H9 (cell line): ENCODE measurements around the gene EEF2KMT. TPM values are rescaled to one million over a fixed set of nuclear protein-coding genes. Genes with fewer than 3 reads are reported as not detected.
"Not testable (repeated sequence)": the region's sequence is repeated elsewhere in the genome, so short reads cannot be mapped to it uniquely, and the experiment has no call there.

Experiments used
- DNase-seq: peaks from one replicate; pipeline ENCODE4 v3.0.0-alpha.2; 2017
- H2AFZ ChIP-seq: one replicate; pipeline ENCODE4 v1.6.1; 2013; ENCODE audit warnings: mild to moderate bottlenecking, low read length, control low read depth, moderate library complexity
- H2AK5ac ChIP-seq: 2 replicates; pipeline ENCODE4 v1.6.1; 2013; ENCODE audit warnings: low read length, control low read depth, mixed read lengths; ENCODE audit not compliant: insufficient read length
- H2BK120ac ChIP-seq: one replicate; pipeline ENCODE4 v1.6.1; 2013; ENCODE audit warnings: low read depth, mild to moderate bottlenecking, low read length, control low read depth, inconsistent platforms; ENCODE audit not compliant: poor library complexity, severe bottlenecking
- H2BK12ac ChIP-seq: 2 replicates; pipeline ENCODE4 v1.6.1; 2013; ENCODE audit warnings: low read length, control low read depth, mixed read lengths, low read depth; ENCODE audit not compliant: insufficient read length
- H2BK15ac ChIP-seq: 2 replicates; pipeline ENCODE4 v1.6.1; 2013; ENCODE audit warnings: low read depth, low read length, control low read depth
- H2BK20ac ChIP-seq: one replicate; pipeline ENCODE4 v1.6.1; 2013; ENCODE audit warnings: low read depth, mild to moderate bottlenecking, low read length, control low read depth, inconsistent platforms; ENCODE audit not compliant: poor library complexity, severe bottlenecking
- H2BK5ac ChIP-seq: 2 replicates; pipeline ENCODE4 v1.6.1; 2013; ENCODE audit warnings: low read length, control low read depth, mixed read lengths; ENCODE audit not compliant: insufficient read length
- H3K14ac ChIP-seq: 2 replicates; pipeline ENCODE4 v1.6.1; 2013; ENCODE audit warnings: low read length, control low read depth; ENCODE audit not compliant: insufficient read depth
- H3K18ac ChIP-seq: 2 replicates; pipeline ENCODE4 v1.6.1; 2013; ENCODE audit warnings: low read depth, mild to moderate bottlenecking, mixed read lengths, low read length, control low read depth; ENCODE audit not compliant: insufficient read length
- H3K23ac ChIP-seq: 2 replicates; pipeline ENCODE4 v1.6.1; 2013; ENCODE audit warnings: low read length, control low read depth, mixed read lengths, low read depth; ENCODE audit not compliant: insufficient read length
- H3K23me2 ChIP-seq: 2 replicates; pipeline ENCODE4 v1.6.1; 2013; ENCODE audit warnings: low read depth, mild to moderate bottlenecking, mixed read lengths, low read length, control low read depth; ENCODE audit not compliant: insufficient read length, poor library complexity, severe bottlenecking
- H3K27ac ChIP-seq: 2 replicates; pipeline ENCODE4 v1.5.1; 2013; ENCODE audit warnings: low read length, control low read depth, mixed read lengths, low read depth; ENCODE audit not compliant: insufficient read length
- H3K27me3 ChIP-seq: 2 replicates; pipeline ENCODE4 v1.6.1; 2013; ENCODE audit warnings: low read length, control low read depth, inconsistent platforms; ENCODE audit not compliant: insufficient read depth
- H3K4ac ChIP-seq: 2 replicates; pipeline ENCODE4 v1.6.1; 2013; ENCODE audit warnings: low read depth, mild to moderate bottlenecking, control low read depth, inconsistent platforms, low read length, moderate library complexity
- H3K4me1 ChIP-seq: 2 replicates; pipeline ENCODE4 v1.6.1; 2013; ENCODE audit warnings: low read length, control low read depth, inconsistent platforms; ENCODE audit not compliant: insufficient read depth
- H3K4me2 ChIP-seq: 2 replicates; pipeline ENCODE4 v1.6.1; 2013; ENCODE audit warnings: low read length, control low read depth, mixed read lengths; ENCODE audit not compliant: insufficient read length, insufficient read depth
- H3K56ac ChIP-seq: 2 replicates; pipeline ENCODE4 v1.6.1; 2013; ENCODE audit warnings: low read depth, mild to moderate bottlenecking, mixed read lengths, low read length, control low read depth; ENCODE audit not compliant: insufficient read length
- H3K79me1 ChIP-seq: 2 replicates; pipeline ENCODE4 v1.6.1; 2013; ENCODE audit warnings: low read depth, mild to moderate bottlenecking, moderate library complexity, low read length, control low read depth, inconsistent platforms; ENCODE audit not compliant: insufficient read depth, poor library complexity, severe bottlenecking
- H3K79me2 ChIP-seq: 2 replicates; pipeline ENCODE4 v1.6.1; 2013; ENCODE audit warnings: low read length, control low read depth, inconsistent platforms; ENCODE audit not compliant: insufficient read depth
- H3K9ac ChIP-seq: 2 replicates; pipeline ENCODE4 v1.6.1; 2013; ENCODE audit warnings: low read length, control low read depth, mixed read lengths; ENCODE audit not compliant: insufficient read length; ENCODE audit errors: extremely low read depth
- H3K9me3 ChIP-seq: one replicate; pipeline ENCODE4 v1.6.1; 2013; ENCODE audit warnings: low read depth, low read length, inconsistent platforms; ENCODE audit not compliant: control insufficient read depth
- H3T11ph ChIP-seq: one replicate; pipeline ENCODE4 v1.6.1; 2013; ENCODE audit warnings: mild to moderate bottlenecking, low read length, control low read depth, inconsistent platforms
- H4K20me1 ChIP-seq: one replicate; pipeline ENCODE4 v1.6.1; 2013; ENCODE audit not compliant: control insufficient read depth, insufficient read length, insufficient read depth
- H4K5ac ChIP-seq: 2 replicates; pipeline ENCODE4 v1.6.1; 2013; ENCODE audit warnings: low read depth, mild to moderate bottlenecking, mixed read lengths, low read length, control low read depth; ENCODE audit not compliant: insufficient read length
- H4K8ac ChIP-seq: replicated peaks from 2 replicates; pipeline ENCODE4 v1.6.1; 2013; ENCODE audit warnings: low read length, control low read depth, mixed read lengths, low read depth; ENCODE audit not compliant: insufficient read length
- H4K91ac ChIP-seq: 2 replicates; pipeline ENCODE4 v1.6.1; 2013; ENCODE audit warnings: low read depth, mild to moderate bottlenecking, moderate library complexity, mixed read lengths, low read length, control low read depth; ENCODE audit not compliant: insufficient read length
- H3K27ac Mint-ChIP-seq, 3 experiments: 2 replicates in 2 of 3; 3 replicates in 1 of 3; pipeline ENCODE4 v1.8.0; 2020 to 2021; ENCODE audit warnings: mixed read lengths in 3 of 3, mild to moderate bottlenecking in 1 of 3, moderate library complexity in 1 of 3
- H3K27me3 Mint-ChIP-seq: 2 replicates; pipeline ENCODE4 v1.8.0; 2021; ENCODE audit warnings: low read depth, mild to moderate bottlenecking, moderate library complexity, mixed read lengths
- H3K36me3 Mint-ChIP-seq, 3 experiments: 2 replicates in 2 of 3; 3 replicates in 1 of 3; pipeline ENCODE4 v1.8.0; 2020 to 2021; ENCODE audit warnings: low read depth in 3 of 3, mixed read lengths in 3 of 3; ENCODE audit not compliant: insufficient read depth in 1 of 3
- H3K4me1 Mint-ChIP-seq, 2 experiments: 2 replicates each; pipeline ENCODE4 v1.8.0; 2020; ENCODE audit warnings: mixed read lengths in 2 of 2
- H3K4me3 Mint-ChIP-seq, 2 experiments: 2 replicates in 1 of 2; 3 replicates in 1 of 2; pipeline ENCODE4 v1.8.0; 2020 to 2021; ENCODE audit warnings: mild to moderate bottlenecking in 2 of 2, mixed read lengths in 2 of 2, moderate library complexity in 1 of 2
- H3K9me3 Mint-ChIP-seq, 2 experiments: 2 replicates in 1 of 2; 3 replicates in 1 of 2; pipeline ENCODE4 v1.8.0; 2020; ENCODE audit warnings: mild to moderate bottlenecking in 2 of 2, mixed read lengths in 2 of 2, moderate library complexity in 1 of 2
- WGBS: extraction: QIAGEN DNeasy Blood & Tissue Kit; methylation state at CpG from one replicate; pipeline ENCODE4 v1.1.7; 2013; ENCODE audit warnings: missing lambda C conversion rate, low lambda C conversion rate, mixed read lengths; ENCODE audit not compliant: insufficient read length; ENCODE audit errors: extremely low coverage; 5-methylcytosine and 5-hydroxymethylcytosine counted together
- total RNA-seq: library from RNA; stranded (reverse); gene quantifications from 2 replicates; pipeline ENCODE4 v1.2.1, GENCODE V29; 2021

Gene EEF2KMT
- total RNA-seq, 1 experiment from 2014 or later: 16.4 TPM

GRCh38 chr16:5134739-5135452, 37.3 kb upstream of the EEF2KMT start:
- not testable (repeated sequence) for H3T11ph ChIP-seq
- peak overlapping the region; percentile 66 for H3K27ac ChIP-seq
- DNase-seq: peak; percentile 71

More at GRCh38 chr16:5134739-5135452, 37.3 kb upstream of the EEF2KMT start:
- H3K9me3 Mint-ChIP-seq, H4K5ac ChIP-seq, H3K4me1 ChIP-seq, H3K4ac ChIP-seq, H2BK5ac ChIP-seq, H3K4me2 ChIP-seq, H3K79me1 ChIP-seq, H2BK15ac ChIP-seq, H2AK5ac ChIP-seq, H4K91ac ChIP-seq, H3K23ac ChIP-seq, H3K23me2 ChIP-seq, H4K8ac ChIP-seq, H4K20me1 ChIP-seq, H3K27me3 ChIP-seq, H2AFZ ChIP-seq, H3K9ac ChIP-seq, H3K79me2 ChIP-seq, H3K14ac ChIP-seq, H3K27me3 Mint-ChIP-seq, H3K18ac ChIP-seq, H3K56ac ChIP-seq, H2BK20ac ChIP-seq, H2BK120ac ChIP-seq, H3K9me3 ChIP-seq, H3K36me3 Mint-ChIP-seq, H2BK12ac ChIP-seq: not testable (repeated sequence)
- peaks cover 42 to 53% of the 10 kb centered on the region in 2 experiments for H3K4me1 Mint-ChIP-seq
- peak overlapping the region; percentile 97 to 100 (median 98) for H3K27ac Mint-ChIP-seq
- no CpG with 5 or more reads among the region's 13 CpGs for WGBS
- H3K4me3 Mint-ChIP-seq: peak overlapping the region; percentile 38 to 65
